HepG2 (cell line): ENCODE data around the gene TBC1D19. TPM values are rescaled to one million over a fixed set of nuclear protein-coding genes. Genes with fewer than 3 reads are reported as not detected.

Experiments used
- E2F2 ChIP-seq: sonication (generic); formaldehyde crosslinking; IDR thresholded peaks from 2 replicates; pipeline ENCODE4 v1.4.0; 2020; ENCODE audit warnings: missing genetic modification reagents, borderline replicate concordance
- EED ChIP-seq: sonication (generic); formaldehyde crosslinking; IDR thresholded peaks from 2 replicates; pipeline ENCODE4 v1.5.0; 2020; ENCODE audit warnings: mild to moderate bottlenecking, missing genetic modification reagents
- GLI4 ChIP-seq: sonication (generic); formaldehyde crosslinking; IDR thresholded peaks from 2 replicates; pipeline ENCODE4 v1.5.1; 2020; ENCODE audit warnings: missing genetic modification reagents, mild to moderate bottlenecking, moderate library complexity, borderline replicate concordance
- HNF4G ChIP-seq, 2 experiments: sonication (generic) in 1 of 2; formaldehyde crosslinking in 1 of 2; IDR thresholded peaks; 2 replicates each; pipeline versions ENCODE4 v1.4.0 to v1.6.1; 2011 to 2020; ENCODE audit warnings: borderline replicate concordance in 2 of 2, low read depth in 2 of 2, mild to moderate bottlenecking in 2 of 2, low read length in 1 of 2, missing genetic modification reagents in 1 of 2, moderate library complexity in 1 of 2
- MAF1 ChIP-seq: sonication (generic); formaldehyde crosslinking; IDR thresholded peaks from 2 replicates; pipeline ENCODE4 v1.5.0; 2020; ENCODE audit warnings: missing genetic modification reagents, borderline replicate concordance
- MAZ ChIP-seq, 2 experiments: sonication (generic) in 1 of 2; formaldehyde crosslinking in 1 of 2; IDR thresholded peaks; 2 replicates each; pipeline versions ENCODE4 v1.5.0 to v1.6.1; 2012 to 2020; ENCODE audit warnings: low read depth in 2 of 2, mild to moderate bottlenecking in 2 of 2, borderline replicate concordance in 1 of 2, improper control_type of control experiment in 1 of 2, low read length in 1 of 2, missing genetic modification reagents in 1 of 2, moderate library complexity in 1 of 2
- NCOR1 ChIP-seq: fragments of 200-600 bp; sonication (generic); IDR thresholded peaks from 2 replicates; pipeline ENCODE4 v1.7.0; 2017; ENCODE audit warnings: antibody characterized with exemption, low read length, borderline replicate concordance
- NFYC ChIP-seq: IDR thresholded peaks from 2 replicates; pipeline ENCODE4 v1.6.1; 2016; ENCODE audit warnings: missing genetic modification reagents, missing compliant biosample characterization
- SATB2 ChIP-seq: sonication (generic); formaldehyde crosslinking; IDR thresholded peaks from 2 replicates; pipeline ENCODE4 v1.5.0; 2020; ENCODE audit warnings: missing genetic modification reagents
- SRF ChIP-seq: IDR thresholded peaks from 2 replicates; pipeline ENCODE4 v1.6.1; 2011; ENCODE audit warnings: mild to moderate bottlenecking, low read depth, low read length, moderate library complexity
- TEAD3 ChIP-seq: optimal IDR thresholded peaks from 2 replicates; pipeline ENCODE3; 2016; ENCODE audit warnings: borderline replicate concordance
- ZNF121 ChIP-seq: sonication (generic); formaldehyde crosslinking; IDR thresholded peaks from 2 replicates; pipeline ENCODE4 v1.5.0; 2020; ENCODE audit warnings: mild to moderate bottlenecking, missing genetic modification reagents
- ZNF292 ChIP-seq: sonication (generic); formaldehyde crosslinking; IDR thresholded peaks from 2 replicates; pipeline ENCODE4 v1.8.1; 2022; ENCODE audit warnings: mild to moderate bottlenecking, low read depth, missing genetic modification reagents, borderline replicate concordance
- ZNF3 ChIP-seq: IDR thresholded peaks from 2 replicates; pipeline ENCODE4 v1.7.0; 2017; ENCODE audit warnings: inconsistent platforms
- ZNF34 ChIP-seq: sonication (generic); formaldehyde crosslinking; IDR thresholded peaks from 2 replicates; pipeline ENCODE4 v1.4.0; 2020; ENCODE audit warnings: mild to moderate bottlenecking, missing genetic modification reagents, borderline replicate concordance
- ZNF577 ChIP-seq: sonication (generic); formaldehyde crosslinking; IDR thresholded peaks from 2 replicates; pipeline ENCODE4 v1.4.0; 2020; ENCODE audit warnings: mild to moderate bottlenecking, low read depth, missing genetic modification reagents, borderline replicate concordance
- ZNF652 ChIP-seq: IDR thresholded peaks from 2 replicates; pipeline ENCODE4 v1.6.1; 2016; ENCODE audit warnings: low read depth, borderline replicate concordance
- ZNF7 ChIP-seq: IDR thresholded peaks from 2 replicates; pipeline ENCODE4 v1.6.1; 2016; ENCODE audit warnings: missing biosample characterization, missing genetic modification reagents
- ZNF761 ChIP-seq: sonication (generic); formaldehyde crosslinking; conservative IDR thresholded peaks from 2 replicates; pipeline ENCODE4 v1.4.0; 2020; ENCODE audit warnings: mild to moderate bottlenecking, missing genetic modification reagents
- ZNF878 ChIP-seq: sonication (generic); formaldehyde crosslinking; IDR thresholded peaks from 2 replicates; pipeline ENCODE4 v1.8.1; 2023; ENCODE audit warnings: mild to moderate bottlenecking, missing genetic modification reagents, moderate library complexity
- polyA plus RNA-seq, 8 experiments: library from polyadenylated mRNA; depleted of rRNA in 3 of 8; stranded (reverse) in 7 of 8; unstranded in 1 of 8; fragments of >200 nt; fragmentation: Illumina TruSeq in 4 of 8; extraction: Trizol in 4 of 8; gene quantifications; 2 replicates each; pipeline versions ENCODE4 v1.2.1 to v1.2.3, GENCODE V29; 2011 to 2016; ENCODE audit warnings: low read depth in 4 of 8, missing spikeins in 1 of 8, mixed read lengths in 1 of 8; ENCODE audit not compliant: insufficient read depth in 1 of 8
- total RNA-seq, 5 experiments: library from RNA; depleted of rRNA; stranded (reverse); fragments of >200 nt; fragmentation: Illumina TruSeq; extraction: Trizol; gene quantifications; 2 replicates each; pipeline ENCODE4 v1.2.3, GENCODE V29; 2016; ENCODE audit warnings: low read depth in 1 of 5
- TF ChIP-seq, protein P1 (sequence below): sonication (generic); formaldehyde crosslinking; IDR thresholded peaks from 2 replicates; pipeline ENCODE4 v1.5.0; 2020; ENCODE audit warnings: mild to moderate bottlenecking, missing genetic modification reagents
- TF ChIP-seq, protein P2 (sequence below): sonication (generic); formaldehyde crosslinking; IDR thresholded peaks from 2 replicates; pipeline ENCODE4 v1.4.0; 2020; ENCODE audit warnings: low read depth, mild to moderate bottlenecking, missing genetic modification reagents
- TF ChIP-seq, protein P3 (sequence below): sonication (generic); formaldehyde crosslinking; conservative IDR thresholded peaks from 2 replicates; pipeline ENCODE4 v1.8.1; 2023; ENCODE audit warnings: missing genetic modification reagents

TBC1D19 gene
- total and polyA plus RNA-seq, 2 of the 13 experiments (the other 11 are each of a cell fraction or from before 2014, with no cell fraction given), result 1.6 to 3.5 TPM

DNA sequence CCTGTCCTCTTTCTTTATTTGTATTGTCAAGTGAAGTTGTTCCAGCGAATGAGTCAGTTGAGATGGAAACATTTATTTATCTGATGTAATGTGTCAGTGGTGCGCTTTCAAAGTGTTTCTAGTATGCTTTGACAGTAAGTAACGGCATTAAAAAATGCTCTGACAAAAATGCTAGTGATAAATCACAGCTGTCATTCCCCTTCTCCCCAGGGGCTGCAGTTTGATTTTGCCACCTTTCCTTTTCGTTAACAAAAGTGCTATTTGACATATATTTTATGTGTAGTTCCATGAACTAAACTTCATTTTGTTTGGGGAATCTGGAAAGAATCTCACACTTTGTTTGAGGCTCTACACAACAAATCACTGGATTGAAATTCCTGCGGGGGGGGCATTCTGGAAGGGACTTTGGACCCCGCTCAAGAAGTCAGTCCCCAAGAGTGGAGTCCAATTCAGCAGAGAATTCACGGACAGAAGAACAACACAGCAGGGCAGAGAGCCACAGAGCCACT, 7.6 kb upstream of the TBC1D19 start (continued):
- TF ChIP-seq, protein P1, sequence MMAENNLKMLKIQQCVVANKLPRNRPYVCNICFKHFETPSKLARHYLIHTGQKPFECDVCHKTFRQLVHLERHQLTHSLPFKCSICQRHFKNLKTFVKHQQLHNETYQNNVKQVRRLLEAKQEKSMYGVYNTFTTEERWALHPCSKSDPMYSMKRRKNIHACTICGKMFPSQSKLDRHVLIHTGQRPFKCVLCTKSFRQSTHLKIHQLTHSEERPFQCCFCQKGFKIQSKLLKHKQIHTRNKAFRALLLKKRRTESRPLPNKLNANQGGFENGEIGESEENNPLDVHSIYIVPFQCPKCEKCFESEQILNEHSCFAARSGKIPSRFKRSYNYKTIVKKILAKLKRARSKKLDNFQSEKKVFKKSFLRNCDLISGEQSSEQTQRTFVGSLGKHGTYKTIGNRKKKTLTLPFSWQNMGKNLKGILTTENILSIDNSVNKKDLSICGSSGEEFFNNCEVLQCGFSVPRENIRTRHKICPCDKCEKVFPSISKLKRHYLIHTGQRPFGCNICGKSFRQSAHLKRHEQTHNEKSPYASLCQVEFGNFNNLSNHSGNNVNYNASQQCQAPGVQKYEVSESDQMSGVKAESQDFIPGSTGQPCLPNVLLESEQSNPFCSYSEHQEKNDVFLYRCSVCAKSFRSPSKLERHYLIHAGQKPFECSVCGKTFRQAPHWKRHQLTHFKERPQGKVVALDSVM, result no peak
- TF ChIP-seq ZNF7 (CRISPR knock-in tag) (no peak), ZNF3 (0 out of 2 replicates have a peak, but pooled peaks have one; percentile 48), ZNF652 (CRISPR knock-in tag) (no peak), ZNF878 (CRISPR knock-in tag) (no peak), E2F2 (CRISPR knock-in tag) (no peak), NFYC (CRISPR knock-in tag) (no peak), SATB2 (CRISPR knock-in tag) (no peak), EED (CRISPR knock-in tag) (no peak), ZNF121 (CRISPR knock-in tag) (no peak), ZNF292 (CRISPR knock-in tag) (no peak), ZNF761 (CRISPR knock-in tag) (no peak), ZNF34 (CRISPR knock-in tag) (no peak), ZNF577 (CRISPR knock-in tag) (no peak), SRF (no peak), NCOR1 (peak; percentile 63; the same call in 1 of the 2 replicates), MAF1 (CRISPR knock-in tag) (no peak), HNF4G (IDR thresholded peaks at IDR 0.05; ENCODE audit: borderline replicate concordance, low read depth, low read length) (peak; percentile 26; the same call in 1 of the 2 replicates), HNF4G (CRISPR knock-in tag; IDR thresholded peaks at IDR 0.05; ENCODE audit: borderline replicate concordance, low read depth) (no peak), MAZ (IDR thresholded peaks at IDR 0.05; ENCODE audit: borderline replicate concordance, low read depth, low read length) (peak; percentile 96), MAZ (CRISPR knock-in tag; IDR thresholded peaks at IDR 0.05; ENCODE audit: low read depth) (no peak), GLI4 (CRISPR knock-in tag) (no peak), TEAD3 (peak; percentile 63)
- TF ChIP-seq, protein P2, sequence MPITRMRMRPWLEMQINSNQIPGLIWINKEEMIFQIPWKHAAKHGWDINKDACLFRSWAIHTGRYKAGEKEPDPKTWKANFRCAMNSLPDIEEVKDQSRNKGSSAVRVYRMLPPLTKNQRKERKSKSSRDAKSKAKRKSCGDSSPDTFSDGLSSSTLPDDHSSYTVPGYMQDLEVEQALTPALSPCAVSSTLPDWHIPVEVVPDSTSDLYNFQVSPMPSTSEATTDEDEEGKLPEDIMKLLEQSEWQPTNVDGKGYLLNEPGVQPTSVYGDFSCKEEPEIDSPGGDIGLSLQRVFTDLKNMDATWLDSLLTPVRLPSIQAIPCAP, result no peak
- TF ChIP-seq, protein P3, sequence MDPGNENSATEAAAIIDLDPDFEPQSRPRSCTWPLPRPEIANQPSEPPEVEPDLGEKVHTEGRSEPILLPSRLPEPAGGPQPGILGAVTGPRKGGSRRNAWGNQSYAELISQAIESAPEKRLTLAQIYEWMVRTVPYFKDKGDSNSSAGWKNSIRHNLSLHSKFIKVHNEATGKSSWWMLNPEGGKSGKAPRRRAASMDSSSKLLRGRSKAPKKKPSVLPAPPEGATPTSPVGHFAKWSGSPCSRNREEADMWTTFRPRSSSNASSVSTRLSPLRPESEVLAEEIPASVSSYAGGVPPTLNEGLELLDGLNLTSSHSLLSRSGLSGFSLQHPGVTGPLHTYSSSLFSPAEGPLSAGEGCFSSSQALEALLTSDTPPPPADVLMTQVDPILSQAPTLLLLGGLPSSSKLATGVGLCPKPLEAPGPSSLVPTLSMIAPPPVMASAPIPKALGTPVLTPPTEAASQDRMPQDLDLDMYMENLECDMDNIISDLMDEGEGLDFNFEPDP (CRISPR knock-in tag), result no peak
